ENCODE results near the gene PLXDC1.

PLXDC1 gene

GRCh38 chr17:39014044-39014794 lies 137.2 kb downstream of the PLXDC1 start:
- peak; percentile 36 for DNase-seq (ENCODE audit: low spot score)

Data from LoVo (cell line).